ENCODE data around the gene ZFP14.

The ZFP14 gene

DNA sequence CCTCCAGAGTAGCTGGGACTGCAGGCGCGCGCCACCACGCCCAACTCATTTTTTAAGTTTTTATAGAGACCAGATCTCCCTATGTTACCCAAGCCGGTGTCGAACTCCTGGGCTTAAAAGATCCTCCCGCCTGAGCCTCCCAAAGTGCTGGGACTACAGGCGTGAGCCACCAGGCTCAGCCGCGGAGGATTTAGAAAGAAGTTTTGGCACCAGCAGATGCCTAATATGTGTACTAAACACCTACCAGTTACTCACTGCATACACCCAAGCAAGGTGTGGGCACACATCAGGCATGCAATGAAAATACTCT is 464 bp upstream of the ZFP14 start:
- H3K4me3 ChIP-seq (ENCODE audit: low read depth, low read length): peak overlapping the region; percentile 63
- ChIA-PET CTCF (interaction anchor here (0.8 to 1.2 kb wide), 2 partner anchors 9 to 28 kb away, joined by 3 read pairs; no protein-coding TSS in a partner anchor), POLR2A (interaction anchor here (0.9 to 3.6 kb wide), 9 partner anchors 11 to 991 kb away, joined by 3 to 29 read pairs (median 6); partner anchors contain the start of genes ZFP82, ZNF260, ZNF345 and ZNF527)
- H3K9me3 ChIP-seq (ENCODE audit: control insufficient read depth, insufficient read depth, low read depth, low read length): peaks cover 29% of the 10 kb centered on the region
- H3K27ac ChIP-seq (ENCODE audit: extremely low read depth, low read depth, low read length): peak overlapping the region; percentile 86; the same call in 1 of the 2 replicates
- H3K4me1 ChIP-seq (ENCODE audit: control insufficient read depth, insufficient read depth, low read length): peaks cover 10% of the 10 kb centered on the region
- peak; percentile 72; the same call in 1 of the 2 replicates for TF ChIP-seq ZNF202 (tag by site-specific recombination; IDR thresholded peaks at IDR 0.05; ENCODE audit: borderline replicate concordance)
- TF ChIP-seq, protein P1, sequence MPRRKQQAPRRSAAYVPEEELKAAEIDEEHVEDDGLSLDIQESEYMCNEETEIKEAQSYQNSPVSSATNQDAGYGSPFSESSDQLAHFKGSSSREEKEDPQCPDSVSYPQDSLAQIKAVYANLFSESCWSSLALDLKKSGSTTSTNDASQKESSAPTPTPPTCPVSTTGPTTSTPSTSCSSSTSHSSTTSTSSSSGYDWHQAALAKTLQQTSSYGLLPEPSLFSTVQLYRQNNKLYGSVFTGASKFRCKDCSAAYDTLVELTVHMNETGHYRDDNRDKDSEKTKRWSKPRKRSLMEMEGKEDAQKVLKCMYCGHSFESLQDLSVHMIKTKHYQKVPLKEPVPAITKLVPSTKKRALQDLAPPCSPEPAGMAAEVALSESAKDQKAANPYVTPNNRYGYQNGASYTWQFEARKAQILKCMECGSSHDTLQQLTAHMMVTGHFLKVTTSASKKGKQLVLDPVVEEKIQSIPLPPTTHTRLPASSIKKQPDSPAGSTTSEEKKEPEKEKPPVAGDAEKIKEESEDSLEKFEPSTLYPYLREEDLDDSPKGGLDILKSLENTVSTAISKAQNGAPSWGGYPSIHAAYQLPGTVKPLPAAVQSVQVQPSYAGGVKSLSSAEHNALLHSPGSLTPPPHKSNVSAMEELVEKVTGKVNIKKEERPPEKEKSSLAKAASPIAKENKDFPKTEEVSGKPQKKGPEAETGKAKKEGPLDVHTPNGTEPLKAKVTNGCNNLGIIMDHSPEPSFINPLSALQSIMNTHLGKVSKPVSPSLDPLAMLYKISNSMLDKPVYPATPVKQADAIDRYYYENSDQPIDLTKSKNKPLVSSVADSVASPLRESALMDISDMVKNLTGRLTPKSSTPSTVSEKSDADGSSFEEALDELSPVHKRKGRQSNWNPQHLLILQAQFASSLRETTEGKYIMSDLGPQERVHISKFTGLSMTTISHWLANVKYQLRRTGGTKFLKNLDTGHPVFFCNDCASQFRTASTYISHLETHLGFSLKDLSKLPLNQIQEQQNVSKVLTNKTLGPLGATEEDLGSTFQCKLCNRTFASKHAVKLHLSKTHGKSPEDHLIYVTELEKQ (tag by site-specific recombination; IDR thresholded peaks at IDR 0.05; ENCODE audit: borderline replicate concordance): no peak
- 0 out of 2 replicates have a peak, but pooled peaks have one; percentile 7 for TF ChIP-seq ZNF530 (tag by site-specific recombination; IDR thresholded peaks at IDR 0.05; ENCODE audit: low read depth)
- TF ChIP-seq, protein P2, sequence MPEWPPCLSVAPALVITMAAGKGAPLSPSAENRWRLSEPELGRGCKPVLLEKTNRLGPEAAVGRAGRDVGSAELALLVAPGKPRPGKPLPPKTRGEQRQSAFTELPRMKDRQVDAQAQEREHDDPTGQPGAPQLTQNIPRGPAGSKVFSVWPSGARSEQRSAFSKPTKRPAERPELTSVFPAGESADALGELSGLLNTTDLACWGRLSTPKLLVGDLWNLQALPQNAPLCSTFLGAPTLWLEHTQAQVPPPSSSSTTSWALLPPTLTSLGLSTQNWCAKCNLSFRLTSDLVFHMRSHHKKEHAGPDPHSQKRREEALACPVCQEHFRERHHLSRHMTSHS (tag by site-specific recombination; IDR thresholded peaks at IDR 0.05): no peak
- TF ChIP-seq TCF7L2 (IDR thresholded peaks at IDR 0.05; ENCODE audit: borderline replicate concordance, low read depth, low read length): no peak
- 0 out of 2 replicates have a peak, but pooled peaks have one; percentile 82 for TF ChIP-seq ZNF19 (tag by site-specific recombination; IDR thresholded peaks at IDR 0.05; ENCODE audit: low read depth)
- 0 out of 2 replicates have a peak, but pooled peaks have one; percentile 22 for TF ChIP-seq MZF1 (tag by site-specific recombination; IDR thresholded peaks at IDR 0.05; ENCODE audit: borderline replicate concordance)
- no peak for TF ChIP-seq ZNF473 (tag by site-specific recombination; IDR thresholded peaks at IDR 0.05)
- no peak for TF ChIP-seq OVOL3 (tag by site-specific recombination; IDR thresholded peaks at IDR 0.05)
- no peak for TF ChIP-seq ZNF274 (IDR thresholded peaks at IDR 0.05; ENCODE audit: low read length)
- TF ChIP-seq ZNF274 (tag by site-specific recombination; IDR thresholded peaks at IDR 0.05; ENCODE audit: borderline replicate concordance): peak; percentile 16; the same call in 1 of the 2 replicates
- TF ChIP-seq ZNF529 (tag by site-specific recombination; IDR thresholded peaks at IDR 0.05; ENCODE audit: insufficient replicate concordance): peak; percentile 58
- TF ChIP-seq ZNF416 (tag by site-specific recombination; IDR thresholded peaks at IDR 0.05): peak; percentile 83; the same call in 1 of the 2 replicates
- no peak for TF ChIP-seq ZNF335 (tag by site-specific recombination; conservative IDR thresholded peaks at IDR 0.05)
- TF ChIP-seq ZNF629 (tag by site-specific recombination; IDR thresholded peaks at IDR 0.05): no peak
- TF ChIP-seq, protein P3, sequence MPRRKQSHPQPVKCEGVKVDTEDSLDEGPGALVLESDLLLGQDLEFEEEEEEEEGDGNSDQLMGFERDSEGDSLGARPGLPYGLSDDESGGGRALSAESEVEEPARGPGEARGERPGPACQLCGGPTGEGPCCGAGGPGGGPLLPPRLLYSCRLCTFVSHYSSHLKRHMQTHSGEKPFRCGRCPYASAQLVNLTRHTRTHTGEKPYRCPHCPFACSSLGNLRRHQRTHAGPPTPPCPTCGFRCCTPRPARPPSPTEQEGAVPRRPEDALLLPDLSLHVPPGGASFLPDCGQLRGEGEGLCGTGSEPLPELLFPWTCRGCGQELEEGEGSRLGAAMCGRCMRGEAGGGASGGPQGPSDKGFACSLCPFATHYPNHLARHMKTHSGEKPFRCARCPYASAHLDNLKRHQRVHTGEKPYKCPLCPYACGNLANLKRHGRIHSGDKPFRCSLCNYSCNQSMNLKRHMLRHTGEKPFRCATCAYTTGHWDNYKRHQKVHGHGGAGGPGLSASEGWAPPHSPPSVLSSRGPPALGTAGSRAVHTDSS (tag by site-specific recombination; IDR thresholded peaks at IDR 0.05): peak; percentile 40; the same call in 1 of the 2 replicates
- TF ChIP-seq ZBTB49 (tag by site-specific recombination; IDR thresholded peaks at IDR 0.05; ENCODE audit: low read depth): no peak
- TF ChIP-seq ZNF707 (tag by site-specific recombination; IDR thresholded peaks at IDR 0.05): peak; percentile 5; the same call in 1 of the 2 replicates
- peak; percentile 17; the same call in 1 of the 2 replicates for TF ChIP-seq ZNF626 (tag by site-specific recombination; IDR thresholded peaks at IDR 0.05)
- peak; percentile 32; the same call in 1 of the 2 replicates for TF ChIP-seq ZNF791 (tag by site-specific recombination; IDR thresholded peaks at IDR 0.05)
- 0 out of 2 replicates have a peak, but pooled peaks have one; percentile 2 for TF ChIP-seq ZNF133 (tag by site-specific recombination; IDR thresholded peaks at IDR 0.05)
- TF ChIP-seq, protein P4, sequence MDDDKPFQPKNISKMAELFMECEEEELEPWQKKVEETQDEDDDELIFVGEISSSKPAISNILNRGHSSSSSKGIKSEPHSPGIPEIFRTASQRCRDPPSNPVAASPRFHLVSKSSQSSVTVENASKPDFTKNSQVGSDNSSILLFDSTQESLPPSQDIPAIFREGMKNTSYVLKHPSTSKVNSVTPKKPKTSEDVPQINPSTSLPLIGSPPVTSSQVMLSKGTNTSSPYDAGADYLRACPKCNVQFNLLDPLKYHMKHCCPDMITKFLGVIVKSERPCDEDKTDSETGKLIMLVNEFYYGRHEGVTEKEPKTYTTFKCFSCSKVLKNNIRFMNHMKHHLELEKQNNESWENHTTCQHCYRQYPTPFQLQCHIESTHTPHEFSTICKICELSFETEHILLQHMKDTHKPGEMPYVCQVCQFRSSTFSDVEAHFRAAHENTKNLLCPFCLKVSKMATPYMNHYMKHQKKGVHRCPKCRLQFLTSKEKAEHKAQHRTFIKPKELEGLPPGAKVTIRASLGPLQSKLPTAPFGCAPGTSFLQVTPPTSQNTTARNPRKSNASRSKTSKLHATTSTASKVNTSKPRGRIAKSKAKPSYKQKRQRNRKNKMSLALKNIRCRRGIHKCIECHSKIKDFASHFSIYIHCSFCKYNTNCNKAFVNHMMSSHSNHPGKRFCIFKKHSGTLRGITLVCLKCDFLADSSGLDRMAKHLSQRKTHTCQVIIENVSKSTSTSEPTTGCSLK (tag by site-specific recombination; IDR thresholded peaks at IDR 0.05): 0 out of 2 replicates have a peak, but pooled peaks have one; percentile 5
- TF ChIP-seq ZNF214 (tag by site-specific recombination; IDR thresholded peaks at IDR 0.05; ENCODE audit: borderline replicate concordance): 0 out of 2 replicates have a peak, but pooled peaks have one; percentile 6
- no peak for TF ChIP-seq GFI1B (tag by site-specific recombination; IDR thresholded peaks at IDR 0.05)
- peaks cover 0 to 21% of the 10 kb centered on the region in 2 experiments; a peak in 1 of 3 replicates for H3K36me3 ChIP-seq (ENCODE audit: control insufficient read depth in 2 of 2, insufficient read depth in 1 of 2, low read length in 2 of 2)
